ENCODE results near the gene EIF4B.

DNA sequence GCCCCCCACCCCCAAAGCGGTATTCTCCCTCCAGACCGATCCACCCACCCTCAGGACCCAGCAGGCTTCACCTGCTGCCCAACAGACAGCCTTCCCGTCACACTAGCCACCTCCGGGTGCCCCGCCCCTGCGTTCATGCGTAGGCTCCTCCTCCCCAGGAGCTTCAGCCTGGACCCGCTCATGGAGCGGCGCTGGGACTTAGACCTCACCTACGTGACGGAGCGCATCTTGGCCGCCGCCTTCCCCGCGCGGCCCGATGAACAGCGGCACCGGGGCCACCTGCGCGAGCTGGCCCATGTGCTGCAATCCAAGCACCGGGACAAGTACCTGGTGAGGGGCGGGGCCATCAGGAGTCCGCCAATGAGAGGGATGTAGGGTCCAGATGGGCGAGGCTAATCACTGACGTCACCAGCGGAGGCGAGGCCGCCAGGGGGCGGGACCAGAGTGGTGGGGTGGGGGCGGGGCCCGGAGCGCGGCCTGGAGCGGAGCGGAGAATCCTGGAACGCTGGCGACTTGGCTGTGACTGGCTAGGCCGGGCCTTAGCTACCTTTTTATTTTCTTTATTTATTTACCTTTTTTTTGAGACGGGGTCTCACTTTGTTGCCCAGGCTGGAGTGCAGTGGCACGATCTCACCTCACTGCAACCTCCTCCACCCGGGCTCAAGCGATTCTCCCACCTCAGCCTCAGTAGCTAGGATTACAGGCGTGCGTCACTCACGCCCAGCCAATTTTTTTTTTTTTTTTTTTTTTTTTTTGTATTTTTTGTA, 48.0 kb downstream of the EIF4B start:
- TF ChIP-seq POLR2A (IDR thresholded peaks at IDR 0.05) (peak in 3 of 4 donors; percentile 54 to 81 (median 59)), CTCF (IDR thresholded peaks at IDR 0.05) (peak in 1 of 6 experiments; percentile 4)
